ENCODE results near the gene SMIM15. TPM values are rescaled to one million over a fixed set of nuclear protein-coding genes. Genes with fewer than 3 reads are reported as not detected.
"Not testable (repeated sequence)": the region's sequence is repeated elsewhere in the genome, so short reads cannot be mapped to it uniquely, and the experiment has no call there.

Gene SMIM15
- total and polyA plus RNA-seq, 2 of the 13 experiments (the other 11 are each of a cell fraction or from before 2014, with no cell fraction given): 12.7 to 58.2 TPM

- FAIRE-seq (no peak), ATAC-seq (no peak), DNase-seq (ENCODE audit: low spot score) (no peak)
- ChIA-PET CTCF (ENCODE audit: low intra/inter-chr PET ratio, low total read pairs) (no interaction called here), POLR2A (no interaction called here)
- H3K9me3 ChIP-seq (ENCODE audit: low read length): no peaks in the 10 kb centered on the region
- no peaks in the 10 kb centered on the region for H3K4me1 ChIP-seq (ENCODE audit: insufficient read depth, low read length)
- H3K27me3 ChIP-seq (ENCODE audit: control insufficient read depth in 1 of 2, insufficient read depth in 2 of 2, low read length in 2 of 2): peaks cover 0 to 7% of the 10 kb centered on the region in 2 experiments; a peak in 1 of 5 replicates
- no peak overlapping the region for H3K4me2 ChIP-seq (ENCODE audit: low read depth, low read length)
- no peaks in the 10 kb centered on the region for H3K36me3 ChIP-seq (replicated peaks in 1 of 2; ENCODE audit: control insufficient read depth in 1 of 2, insufficient read depth in 2 of 2, low read length in 2 of 2)
- intact Hi-C loops (cut with micrococcal nuclease; ENCODE audit: unreplicated experiment) (no loop called here), in situ Hi-C loops (cut with HindIII; ENCODE audit: extremely low pct_ligation_motif_present, low pct_unique_long_range_greater_than_20kb) (no loop called here)
- WGBS (ENCODE audit: low lambda C conversion rate): 24% methylated on average over 2 of the region's 2 CpGs
- no peaks in the 10 kb centered on the region for H4K20me1 ChIP-seq (ENCODE audit: insufficient read depth, low read length)
- H3K27ac ChIP-seq (ENCODE audit: extremely low read length, insufficient read depth, low read length): no peak overlapping the region
- no peak for TF ChIP-seq IRX3 (CRISPR knock-in tag; IDR thresholded peaks at IDR 0.05; ENCODE audit: borderline replicate concordance, low read depth)
- TF ChIP-seq MIER2 (CRISPR knock-in tag; IDR thresholded peaks at IDR 0.05): no peak
- TF ChIP-seq FOXP1 (IDR thresholded peaks at IDR 0.05): no peak
- no peak for TF ChIP-seq FOXP1 (CRISPR knock-in tag; IDR thresholded peaks at IDR 0.05)
- TF ChIP-seq HOXD1 (CRISPR knock-in tag; IDR thresholded peaks at IDR 0.05): no peak
- TF ChIP-seq CAMTA2 (CRISPR knock-in tag; IDR thresholded peaks at IDR 0.05; ENCODE audit: borderline replicate concordance): no peak
- no peak overlapping the region for H2AFZ ChIP-seq (ENCODE audit: low read length)
- H3K9ac ChIP-seq (ENCODE audit: insufficient read depth, low read depth, low read length): no peak overlapping the region
- no TSS peak for BruUV-seq (replicated peaks)
- H3K79me2 ChIP-seq (ENCODE audit: insufficient read depth, low read length): no peaks in the 10 kb centered on the region
- no peak overlapping the region for H3K4me3 ChIP-seq (replicated peaks in 1 of 3; ENCODE audit: insufficient read depth in 1 of 3, low read depth in 2 of 3, low read length in 3 of 3)
Measured at GRCh38 chr5:61198606-61199005, 36.3 kb upstream of the SMIM15 start.

- H2AFZ ChIP-seq (ENCODE audit: low read length); FAIRE-seq; DNase-seq (ENCODE audit: low spot score); BruUV-seq (replicated peaks); POLR2A ChIA-PET; H3K36me3 ChIP-seq (replicated peaks in 1 of 2; ENCODE audit: control insufficient read depth in 1 of 2, insufficient read depth in 2 of 2, low read length in 2 of 2); H3K4me2 ChIP-seq (ENCODE audit: low read depth, low read length); H4K20me1 ChIP-seq (ENCODE audit: insufficient read depth, low read length); CTCF ChIA-PET (ENCODE audit: low intra/inter-chr PET ratio, low total read pairs); H3K9ac ChIP-seq (ENCODE audit: insufficient read depth, low read depth, low read length); in situ Hi-C loops (cut with HindIII; ENCODE audit: extremely low pct_ligation_motif_present, low pct_unique_long_range_greater_than_20kb); H3K79me2 ChIP-seq (ENCODE audit: insufficient read depth, low read length); intact Hi-C loops (cut with micrococcal nuclease; ENCODE audit: unreplicated experiment); H3K4me3 ChIP-seq (replicated peaks in 1 of 3; ENCODE audit: insufficient read depth in 1 of 3, low read depth in 2 of 3, low read length in 3 of 3); H3K27me3 ChIP-seq (ENCODE audit: control insufficient read depth in 1 of 2, insufficient read depth in 2 of 2, low read length in 2 of 2); H3K4me1 ChIP-seq (ENCODE audit: insufficient read depth, low read length); H3K9me3 ChIP-seq (ENCODE audit: low read length); H3K27ac ChIP-seq (ENCODE audit: extremely low read length, insufficient read depth, low read length); ATAC-seq: not testable (repeated sequence)
- WGBS (ENCODE audit: low lambda C conversion rate): 0% methylated on average over 1 of the region's 2 CpGs
Measured at GRCh38 chr5:61187826-61188225, 25.6 kb upstream of the SMIM15 start.
